CD4-positive, alpha-beta T cell treated with Interferon alpha-2 for 1 hour (primary cell): ENCODE measurements around the gene CDK18.

Experiments
- DNase-seq, 2 donors: peaks; one replicate each; pipeline ENCODE4 v3.0.0-alpha.2; 2020 to 2022

The CDK18 gene

GRCh38 chr1:205506409-205507200 lies 2.1 kb downstream of the CDK18 start:
- DNase-seq = no peak

- DNase-seq = no peak
These were observed 3.8 kb downstream of the CDK18 start for GRCh38 chr1:205508227-205508714.

GRCh38 chr1:205510308-205510950 lies 6.0 kb downstream of the CDK18 start:
- DNase-seq = no peak

DNA sequence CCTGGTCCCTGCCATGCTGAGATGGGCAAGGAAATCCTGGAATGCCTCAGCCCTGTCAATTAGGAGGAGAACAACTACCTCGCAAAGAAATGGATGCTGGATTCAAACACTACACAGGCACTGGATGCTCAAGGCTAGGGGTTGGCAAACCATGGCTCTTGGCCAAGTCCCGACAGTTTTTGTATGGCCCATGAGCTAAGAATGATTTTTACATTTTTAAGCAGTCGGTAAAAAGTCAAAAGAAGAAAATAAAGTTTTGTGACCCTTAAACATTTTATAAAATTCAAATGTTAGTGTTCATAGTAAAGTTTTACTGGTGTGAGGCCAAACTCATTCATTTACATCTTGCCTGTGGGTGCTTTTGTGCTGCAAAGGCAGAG lies 6.5 kb downstream of the CDK18 start:
- DNase-seq = no peak

- DNase-seq = no peak
These were observed 7.9 kb downstream of the CDK18 start for GRCh38 chr1:205512059-205513045.

DNA sequence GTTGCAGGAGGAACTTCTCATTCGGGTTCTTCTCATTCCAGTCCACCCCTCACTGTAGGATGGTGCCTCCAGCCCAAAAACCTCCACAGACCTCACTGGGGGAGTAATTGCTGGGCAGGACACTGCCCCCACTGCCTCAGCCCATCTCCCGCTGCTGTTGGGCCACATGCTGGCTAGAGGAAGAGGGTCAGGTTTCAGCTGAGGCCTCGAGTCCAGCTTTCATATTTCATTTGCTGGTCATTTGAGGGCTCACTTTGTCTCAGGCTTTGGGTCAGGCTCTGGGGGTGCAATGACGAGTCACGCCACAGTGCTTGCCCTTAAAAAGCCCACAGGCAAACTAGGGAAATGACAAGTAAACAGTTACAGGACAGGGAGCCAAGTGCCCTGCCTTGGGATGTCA lies 9.3 kb downstream of the CDK18 start:
- DNase-seq = no peak

- DNase-seq = no peak
These were observed 10.0 kb downstream of the CDK18 start for GRCh38 chr1:205514211-205515142.

DNA sequence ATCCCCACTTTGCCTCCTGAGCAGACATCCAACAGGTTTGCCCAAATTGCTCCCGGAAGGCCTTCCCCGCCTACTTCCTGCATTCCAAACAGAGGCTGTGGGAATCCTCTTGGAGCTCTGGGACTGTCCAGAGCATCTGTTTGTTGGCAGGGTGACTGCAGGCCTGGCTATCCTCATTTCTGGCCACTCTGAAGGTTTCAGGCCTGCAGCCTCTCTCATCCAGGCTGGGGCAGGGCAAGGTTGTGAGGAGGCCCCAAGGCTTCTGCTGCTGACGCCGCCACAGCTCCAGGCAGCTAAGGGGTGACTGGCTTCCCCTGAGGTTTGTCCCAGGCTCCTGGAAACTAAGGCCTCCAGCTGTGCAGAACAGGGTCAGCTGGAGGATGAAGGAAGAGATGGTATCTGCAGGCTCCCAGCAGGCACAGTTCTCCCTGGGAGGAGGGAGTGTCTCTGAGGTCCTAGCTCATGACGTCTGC lies 11.3 kb downstream of the CDK18 start:
- no peak for DNase-seq

- no peak for DNase-seq
These were observed 11.9 kb downstream of the CDK18 start for GRCh38 chr1:205516362-205516761.

DNA sequence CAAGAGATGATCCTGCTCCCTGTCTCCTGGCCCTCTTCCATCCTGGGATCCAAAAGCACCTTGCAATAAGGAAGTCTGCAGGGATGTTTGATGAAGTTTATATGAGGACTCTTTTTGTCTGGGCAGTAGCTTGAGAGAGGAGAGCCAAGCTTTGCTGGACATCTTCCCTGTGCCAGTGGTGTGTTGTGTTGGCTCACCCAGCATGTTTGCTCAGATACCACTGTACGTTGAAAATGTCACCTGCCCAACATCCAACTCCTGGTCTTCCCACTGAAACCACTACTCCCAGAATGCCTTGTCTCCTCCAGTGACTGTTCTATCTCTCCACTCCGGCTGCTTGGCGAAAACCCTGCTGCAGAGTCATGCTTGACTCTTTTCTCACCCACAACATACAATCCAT lies 12.8 kb downstream of the CDK18 start:
- DNase-seq = no peak

DNA sequence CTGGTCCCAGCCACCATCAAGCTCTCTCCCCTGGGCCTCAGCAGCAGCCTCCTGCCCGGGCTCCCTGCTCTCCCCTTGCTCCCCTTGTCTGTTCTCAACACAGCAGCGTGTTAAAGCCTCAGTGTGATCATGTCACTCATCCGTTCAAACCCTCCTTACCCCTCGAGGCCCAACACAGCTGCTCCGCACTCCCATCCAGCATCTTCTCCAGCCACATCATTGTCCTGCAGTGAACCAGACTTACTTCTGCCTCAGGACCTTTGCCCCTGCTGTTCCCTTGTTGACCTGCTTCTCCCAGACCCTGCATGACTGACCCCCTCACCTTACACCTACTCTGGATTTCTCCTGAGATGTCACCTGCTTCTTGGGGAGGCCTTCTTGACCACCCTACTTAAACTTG lies 13.3 kb downstream of the CDK18 start:
- no peak for DNase-seq

- no peak for DNase-seq
These were observed 14.4 kb downstream of the CDK18 start for GRCh38 chr1:205518661-205519540.

DNA sequence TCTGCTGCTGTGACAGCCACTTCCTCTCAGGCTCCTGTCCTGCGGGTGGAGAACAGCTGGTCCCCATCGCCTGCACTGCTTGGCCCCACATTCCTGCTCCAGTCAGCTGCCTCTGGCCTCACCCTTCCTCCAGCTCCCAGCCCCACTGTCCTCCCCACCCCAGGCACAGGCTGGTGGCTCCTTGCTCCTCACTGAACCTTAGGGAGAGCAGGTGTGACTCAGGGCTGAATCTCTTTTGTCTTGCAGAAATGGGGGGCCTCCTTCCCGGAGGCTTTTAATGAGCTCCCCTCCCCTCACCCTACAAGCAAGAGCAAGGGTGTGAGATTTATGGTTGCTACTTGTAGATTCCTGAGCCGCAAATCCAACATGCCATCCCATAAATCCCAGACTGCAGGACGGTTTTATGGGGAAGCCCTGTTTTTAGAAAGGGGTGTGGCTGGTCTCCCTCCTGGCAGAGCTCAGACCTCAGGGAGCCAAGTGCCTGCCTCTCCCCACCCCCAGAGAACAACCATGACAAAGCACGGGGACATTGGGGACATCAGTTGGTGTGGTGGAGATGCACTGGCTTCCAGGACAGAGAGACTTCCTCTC lies 15.2 kb downstream of the CDK18 start:
- no peak for DNase-seq

GRCh38 chr1:205520709-205521108 lies 16.2 kb downstream of the CDK18 start:
- no peak for DNase-seq

DNA sequence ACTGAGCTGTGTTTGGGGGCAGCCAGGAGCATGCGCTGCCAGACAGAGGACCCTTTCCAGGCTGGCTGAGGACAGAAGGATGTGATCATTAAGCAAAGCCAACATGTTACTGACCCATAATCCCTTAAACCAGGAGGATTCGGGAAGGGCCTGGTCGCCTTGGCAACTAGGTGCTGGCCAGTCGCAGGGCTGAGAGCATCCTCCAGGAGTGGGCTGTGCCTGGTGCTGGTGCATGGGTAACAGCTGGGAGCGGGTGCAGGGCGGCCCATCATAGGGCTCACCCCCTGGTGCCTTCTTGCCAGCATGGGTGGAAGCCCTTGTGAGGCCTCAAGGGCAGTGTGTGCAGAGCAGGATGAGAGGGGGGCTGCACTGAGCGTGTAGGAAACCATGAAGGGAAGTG lies 17.2 kb downstream of the CDK18 start:
- DNase-seq = no peak

DNA sequence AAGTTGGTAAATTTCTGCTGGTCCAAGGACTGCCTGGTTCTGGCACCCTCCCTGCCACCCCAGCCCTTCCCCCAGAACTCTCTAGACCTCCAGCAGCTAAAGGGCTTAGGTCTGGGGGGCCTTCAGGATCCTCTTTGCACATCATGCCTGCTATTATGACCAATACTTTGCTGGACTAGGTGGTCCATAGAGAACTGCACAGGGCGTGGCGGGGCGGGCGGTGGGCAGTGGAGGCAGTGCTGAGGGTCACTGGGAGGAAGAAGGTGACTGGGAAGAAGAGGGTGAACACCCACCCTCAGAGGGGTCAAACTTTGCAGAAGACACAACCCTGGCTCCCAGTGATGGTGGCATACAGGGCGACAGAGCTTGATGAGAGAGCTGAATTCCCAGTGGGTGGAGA lies 18.2 kb downstream of the CDK18 start:
- DNase-seq = no peak

DNA sequence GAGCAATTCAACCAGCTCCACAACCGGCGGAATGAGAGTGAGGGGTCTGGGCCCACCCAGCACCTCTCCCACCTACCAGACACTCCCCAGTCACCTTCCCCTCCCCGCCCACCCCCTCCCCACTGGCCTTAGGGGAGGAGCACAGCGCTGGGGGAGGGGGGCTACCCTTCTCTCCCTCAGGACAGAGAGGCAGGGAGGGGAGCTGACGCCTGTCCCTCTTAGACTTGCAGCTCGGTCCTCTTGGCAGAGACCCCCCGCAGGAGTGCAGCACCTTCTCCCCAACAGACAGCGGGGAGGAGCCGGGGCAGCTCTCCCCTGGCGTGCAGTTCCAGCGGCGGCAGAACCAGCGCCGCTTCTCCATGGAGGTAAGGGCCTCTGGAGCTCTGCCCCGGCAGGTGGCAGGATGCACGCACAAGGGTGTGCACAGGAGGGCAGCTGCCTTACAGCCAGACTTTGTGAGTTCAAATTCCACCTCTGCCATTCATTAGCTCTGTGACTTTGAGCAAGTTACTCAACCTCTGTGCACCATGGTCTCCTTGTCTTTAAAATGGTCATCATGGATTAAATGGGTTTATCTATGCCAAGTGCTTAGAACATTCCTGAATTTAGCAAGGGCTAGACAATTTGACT lies 18.9 kb downstream of the CDK18 start:
- DNase-seq = no peak

- peak; percentile 67 to 74 for DNase-seq
These were observed 19.7 kb downstream of the CDK18 start for GRCh38 chr1:205523891-205524793.

DNA sequence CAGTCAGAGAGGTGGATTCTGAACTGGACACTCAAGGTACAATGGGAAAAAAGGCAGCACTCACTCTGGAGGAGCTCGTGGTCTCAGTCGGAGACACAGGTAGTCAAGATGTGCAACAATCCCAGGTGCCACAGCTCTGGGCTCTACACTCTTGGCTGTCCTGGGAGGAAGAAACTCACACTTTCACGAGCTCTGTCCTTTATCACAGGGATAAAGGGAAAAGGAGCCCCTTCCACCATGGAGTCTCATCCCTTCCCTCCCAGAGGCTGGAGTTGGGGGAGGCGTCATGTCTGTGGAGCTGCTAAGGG lies 20.3 kb downstream of the CDK18 start:
- DNase-seq = no peak
